GM21528 (cell line): ENCODE measurements around the gene PFKP.

Experiments
- ATAC-seq: cut with Tn5 transposase; IDR thresholded peaks from one replicate; pipeline ENCODE4 v1.9.1; 2021; ENCODE audit warnings: mild to moderate bottlenecking, moderate library complexity; ENCODE audit not compliant: unreplicated experiment, low FRiP score

PFKP gene

GRCh38 chr10:3109633-3110032 lies 42.3 kb downstream of the PFKP start:
- no peak for ATAC-seq

GRCh38 chr10:3110782-3111620 lies 43.7 kb downstream of the PFKP start:
- ATAC-seq = no peak

- ATAC-seq = no peak
Observed at GRCh38 chr10:3111621-3112163, 44.3 kb downstream of the PFKP start.

- ATAC-seq = no peak
Observed at GRCh38 chr10:3113343-3113720, 46.0 kb downstream of the PFKP start.

GRCh38 chr10:3115685-3116084 lies 48.3 kb downstream of the PFKP start:
- ATAC-seq = no peak

GRCh38 chr10:3116508-3117100 lies 49.3 kb downstream of the PFKP start:
- no peak for ATAC-seq

GRCh38 chr10:3117486-3117885 lies 50.1 kb downstream of the PFKP start:
- ATAC-seq = no peak

GRCh38 chr10:3118641-3119091 lies 51.3 kb downstream of the PFKP start:
- no peak for ATAC-seq

- no peak for ATAC-seq
Observed at GRCh38 chr10:3119796-3120459, 52.6 kb downstream of the PFKP start.

GRCh38 chr10:3122034-3122433 lies 54.7 kb downstream of the PFKP start:
- no peak for ATAC-seq

GRCh38 chr10:3122486-3123205 lies 55.3 kb downstream of the PFKP start:
- no peak for ATAC-seq

- ATAC-seq = no peak
Observed at GRCh38 chr10:3123571-3124411, 56.4 kb downstream of the PFKP start.

GRCh38 chr10:3124412-3125175 lies 57.2 kb downstream of the PFKP start:
- no peak for ATAC-seq

- no peak for ATAC-seq
Observed at GRCh38 chr10:3125527-3126170, 58.3 kb downstream of the PFKP start.

GRCh38 chr10:3126249-3126648 lies 58.9 kb downstream of the PFKP start:
- no peak for ATAC-seq

GRCh38 chr10:3126741-3127346 lies 59.5 kb downstream of the PFKP start:
- no peak for ATAC-seq

GRCh38 chr10:3127921-3128320 lies 60.6 kb downstream of the PFKP start:
- ATAC-seq = no peak
